HG03025 (cell line): Measurements from ENCODE around the gene CHRNB2.

Source experiments
- ATAC-seq: cut with Tn5 transposase; IDR thresholded peaks from one replicate; pipeline ENCODE4 v1.9.1; 2021; ENCODE audit warnings: mild to moderate bottlenecking, moderate library complexity; ENCODE audit not compliant: unreplicated experiment, low FRiP score

The CHRNB2 gene

GRCh38 chr1:154629061-154629674 is 61.6 kb downstream of the CHRNB2 start:
- no peak for ATAC-seq
